Measurements from ENCODE around the gene KRTAP10-12. TPM values are rescaled to one million over a fixed set of nuclear protein-coding genes. Genes with fewer than 3 reads are reported as not detected.
"Not testable (repeated sequence)": the region's sequence is repeated elsewhere in the genome, so short reads cannot be mapped to it uniquely, and the experiment has no call there.

The KRTAP10-12 gene
- total RNA-seq, 1 experiment from 2014 or later = not detected

GRCh38 chr21:44686000-44686781 lies 10.8 kb upstream of the KRTAP10-12 start:
- ChIA-PET POLR2A (ENCODE audit: unreplicated experiment) (no interaction called here), CTCF (no interaction called here)
- no peak overlapping the region for H3K4me3 ChIP-seq (ENCODE audit: low read length)
- TF ChIP-seq EZH2phosphoT487 (IDR thresholded peaks at IDR 0.05; ENCODE audit: borderline replicate concordance, low read length) = no peak
- no peak for TF ChIP-seq EZH2 (IDR thresholded peaks at IDR 0.05; ENCODE audit: low read length, unreplicated experiment)
- TF ChIP-seq, protein P1, sequence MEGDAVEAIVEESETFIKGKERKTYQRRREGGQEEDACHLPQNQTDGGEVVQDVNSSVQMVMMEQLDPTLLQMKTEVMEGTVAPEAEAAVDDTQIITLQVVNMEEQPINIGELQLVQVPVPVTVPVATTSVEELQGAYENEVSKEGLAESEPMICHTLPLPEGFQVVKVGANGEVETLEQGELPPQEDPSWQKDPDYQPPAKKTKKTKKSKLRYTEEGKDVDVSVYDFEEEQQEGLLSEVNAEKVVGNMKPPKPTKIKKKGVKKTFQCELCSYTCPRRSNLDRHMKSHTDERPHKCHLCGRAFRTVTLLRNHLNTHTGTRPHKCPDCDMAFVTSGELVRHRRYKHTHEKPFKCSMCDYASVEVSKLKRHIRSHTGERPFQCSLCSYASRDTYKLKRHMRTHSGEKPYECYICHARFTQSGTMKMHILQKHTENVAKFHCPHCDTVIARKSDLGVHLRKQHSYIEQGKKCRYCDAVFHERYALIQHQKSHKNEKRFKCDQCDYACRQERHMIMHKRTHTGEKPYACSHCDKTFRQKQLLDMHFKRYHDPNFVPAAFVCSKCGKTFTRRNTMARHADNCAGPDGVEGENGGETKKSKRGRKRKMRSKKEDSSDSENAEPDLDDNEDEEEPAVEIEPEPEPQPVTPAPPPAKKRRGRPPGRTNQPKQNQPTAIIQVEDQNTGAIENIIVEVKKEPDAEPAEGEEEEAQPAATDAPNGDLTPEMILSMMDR (conservative IDR thresholded peaks at IDR 0.05; ENCODE audit: low read depth, low read length) = no peak
- no peaks in the 10 kb centered on the region for H3K4me1 ChIP-seq (ENCODE audit: insufficient read depth, low read length)
- no peaks in the 10 kb centered on the region for H4K20me1 ChIP-seq (ENCODE audit: low read length)
- H3K79me2 ChIP-seq (ENCODE audit: low read length) = no peaks in the 10 kb centered on the region
- no peaks in the 10 kb centered on the region for H3K36me3 ChIP-seq (ENCODE audit: low read depth, low read length)
- DNase-seq (no peak), ATAC-seq (no peak)
- no peaks in the 10 kb centered on the region for H3K9me3 ChIP-seq (ENCODE audit: low read length)
- H3K27ac ChIP-seq (ENCODE audit: low read length) = no peak overlapping the region
- no peaks in the 10 kb centered on the region for H3K9me2 ChIP-seq (replicated peaks; ENCODE audit: low read length)
- no peaks in the 10 kb centered on the region for H3K27me3 ChIP-seq (ENCODE audit: low read length)
- no peak overlapping the region for H3K9ac ChIP-seq (ENCODE audit: low read length)
- intact Hi-C loops (cut with micrococcal nuclease) = no loop called here
- H3K4me2 ChIP-seq (ENCODE audit: low read length) = no peak overlapping the region
- BruUV-seq (replicated peaks) = no TSS peak
- no peak overlapping the region for H2AFZ ChIP-seq (ENCODE audit: low read length)
- H3F3A ChIP-seq (ENCODE audit: low read length, unreplicated experiment) = no peaks in the 10 kb centered on the region

- no peak overlapping the region for H3K4me3 ChIP-seq (ENCODE audit: low read length)
- no peaks in the 10 kb centered on the region for H3K79me2 ChIP-seq (ENCODE audit: low read length)
- H3K4me2 ChIP-seq (ENCODE audit: low read length) = no peak overlapping the region
- H3K36me3 ChIP-seq (ENCODE audit: low read depth, low read length) = no peaks in the 10 kb centered on the region
- POLR2A ChIA-PET (ENCODE audit: unreplicated experiment) = no interaction called here
- no peaks in the 10 kb centered on the region for H3K9me3 ChIP-seq (ENCODE audit: low read length)
- no TSS peak for BruUV-seq (replicated peaks)
- H3K9ac ChIP-seq (ENCODE audit: low read length) = no peak overlapping the region
- CTCF ChIA-PET = no interaction called here
- no peak overlapping the region for H3K27ac ChIP-seq (ENCODE audit: low read length)
- H4K20me1 ChIP-seq (ENCODE audit: low read length) = no peaks in the 10 kb centered on the region
- H3K4me1 ChIP-seq (ENCODE audit: insufficient read depth, low read length) = no peaks in the 10 kb centered on the region
- H3K27me3 ChIP-seq (ENCODE audit: low read length) = no peaks in the 10 kb centered on the region
- DNase-seq (no peak), ATAC-seq (no peak)
- intact Hi-C loops (cut with micrococcal nuclease) = no loop called here
- no peaks in the 10 kb centered on the region for H3F3A ChIP-seq (ENCODE audit: low read length, unreplicated experiment)
- no peaks in the 10 kb centered on the region for H3K9me2 ChIP-seq (replicated peaks; ENCODE audit: low read length)
- no peak for TF ChIP-seq EZH2 (IDR thresholded peaks at IDR 0.05; ENCODE audit: low read length, unreplicated experiment)
- TF ChIP-seq, protein P1 (conservative IDR thresholded peaks at IDR 0.05; ENCODE audit: low read depth, low read length) = no peak
- TF ChIP-seq EZH2phosphoT487 (IDR thresholded peaks at IDR 0.05; ENCODE audit: borderline replicate concordance, low read length) = no peak
- H2AFZ ChIP-seq (ENCODE audit: low read length) = no peak overlapping the region
Observed at GRCh38 chr21:44686843-44687561, 10.0 kb upstream of the KRTAP10-12 start.

- Histone ChIP-seq H3K4me1 (ENCODE audit: insufficient read depth, low read length) (no peaks in the 10 kb centered on the region), H3K27ac (ENCODE audit: low read length) (no peak overlapping the region), H3F3A (ENCODE audit: low read length, unreplicated experiment) (no peaks in the 10 kb centered on the region), H3K9me2 (replicated peaks; ENCODE audit: low read length) (no peaks in the 10 kb centered on the region), H3K27me3 (ENCODE audit: low read length) (no peaks in the 10 kb centered on the region), H3K4me2 (ENCODE audit: low read length) (no peak overlapping the region), H3K79me2 (ENCODE audit: low read length) (no peaks in the 10 kb centered on the region), H4K20me1 (ENCODE audit: low read length) (no peaks in the 10 kb centered on the region), H3K9me3 (ENCODE audit: low read length) (peaks cover 1% of the 10 kb centered on the region; the same call in 1 of the 2 replicates), H2AFZ (ENCODE audit: low read length) (no peak overlapping the region), H3K9ac (ENCODE audit: low read length) (no peak overlapping the region), H3K36me3 (ENCODE audit: low read depth, low read length) (no peaks in the 10 kb centered on the region), H3K4me3 (ENCODE audit: low read length) (no peak overlapping the region)
- DNase-seq (no peak), ATAC-seq (no peak)
- BruUV-seq (replicated peaks) = no TSS peak
- ChIA-PET POLR2A (ENCODE audit: unreplicated experiment) (no interaction called here), CTCF (no interaction called here)
- no peak for TF ChIP-seq EZH2phosphoT487 (IDR thresholded peaks at IDR 0.05; ENCODE audit: borderline replicate concordance, low read length)
- TF ChIP-seq EZH2 (IDR thresholded peaks at IDR 0.05; ENCODE audit: low read length, unreplicated experiment) = no peak
- TF ChIP-seq, protein P1 (conservative IDR thresholded peaks at IDR 0.05; ENCODE audit: low read depth, low read length) = no peak
- intact Hi-C loops (cut with micrococcal nuclease) = no loop called here
Observed at GRCh38 chr21:44687671-44688070, 9.3 kb upstream of the KRTAP10-12 start.

DNA sequence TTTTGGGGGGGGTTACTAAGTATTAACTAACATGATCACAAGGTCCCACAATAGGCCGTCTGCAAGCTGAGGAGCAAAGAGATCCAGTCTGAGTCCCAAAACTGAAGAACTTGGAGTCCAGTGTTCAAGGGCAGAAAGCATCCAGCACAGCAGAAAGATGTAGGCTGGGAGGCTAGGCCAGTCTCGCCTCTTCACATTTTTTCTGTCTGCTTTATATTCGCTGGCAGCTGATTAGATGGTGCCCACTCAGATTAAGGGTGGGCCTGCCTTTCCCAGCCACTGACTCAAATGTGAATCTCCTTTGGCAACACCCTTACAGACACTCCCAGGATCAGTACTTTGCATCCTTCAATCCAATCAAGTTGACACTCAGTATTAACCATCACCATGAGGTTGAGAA lies 7.2 kb upstream of the KRTAP10-12 start:
- POLR2A ChIA-PET (ENCODE audit: unreplicated experiment); CTCF ChIA-PET; H3K9ac ChIP-seq (ENCODE audit: low read length); H2AFZ ChIP-seq (ENCODE audit: low read length); H3K79me2 ChIP-seq (ENCODE audit: low read length); H3F3A ChIP-seq (ENCODE audit: low read length, unreplicated experiment); H3K4me1 ChIP-seq (ENCODE audit: insufficient read depth, low read length); ATAC-seq; H4K20me1 ChIP-seq (ENCODE audit: low read length); BruUV-seq (replicated peaks); H3K4me2 ChIP-seq (ENCODE audit: low read length); H3K36me3 ChIP-seq (ENCODE audit: low read depth, low read length); intact Hi-C loops (cut with micrococcal nuclease); DNase-seq; H3K9me2 ChIP-seq (replicated peaks; ENCODE audit: low read length); H3K4me3 ChIP-seq (ENCODE audit: low read length); H3K27ac ChIP-seq (ENCODE audit: low read length); H3K27me3 ChIP-seq (ENCODE audit: low read length): not testable (repeated sequence)
- peaks cover 17% of the 10 kb centered on the region for H3K9me3 ChIP-seq (ENCODE audit: low read length)
